Measurements from ENCODE around the gene ARRB1.
"Not testable (repeated sequence)": the region's sequence is repeated elsewhere in the genome, so short reads cannot be mapped to it uniquely, and the experiment has no call there.

ARRB1 gene

DNA sequence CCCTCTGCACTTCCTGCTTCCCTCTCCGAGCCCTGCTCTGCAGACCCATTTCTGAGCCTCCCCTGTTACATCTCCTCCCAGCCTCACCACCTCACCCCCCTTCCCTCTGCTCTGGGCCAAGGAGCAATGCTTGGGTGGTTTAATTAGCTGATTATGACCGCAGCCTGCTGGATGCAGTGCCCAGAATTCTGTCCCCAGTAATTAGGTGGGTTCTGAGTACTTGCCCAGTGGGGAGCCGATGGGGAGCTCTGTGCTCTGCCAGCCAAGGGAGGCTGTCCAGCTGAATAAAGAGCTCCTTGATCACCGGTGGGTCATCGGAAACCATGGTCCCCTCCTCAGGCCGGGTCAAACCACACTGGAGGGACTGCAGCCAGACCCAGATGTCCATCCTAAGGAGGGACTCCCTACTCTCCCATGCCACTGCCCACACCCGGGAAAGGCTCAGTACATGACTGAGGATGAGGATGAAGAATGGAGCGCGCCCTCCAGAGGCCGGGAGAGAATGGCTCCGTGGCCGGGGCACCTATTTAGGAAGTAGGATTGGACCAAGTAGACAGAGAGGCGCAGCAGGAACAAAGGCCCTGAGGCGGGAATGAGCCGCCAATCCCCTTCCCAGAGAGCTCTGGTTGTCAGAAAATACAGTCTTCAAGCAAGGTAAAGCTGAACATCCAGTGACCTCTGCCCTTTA is 9.1 kb downstream of the ARRB1 start:
- DNase-seq = no peak

DNA sequence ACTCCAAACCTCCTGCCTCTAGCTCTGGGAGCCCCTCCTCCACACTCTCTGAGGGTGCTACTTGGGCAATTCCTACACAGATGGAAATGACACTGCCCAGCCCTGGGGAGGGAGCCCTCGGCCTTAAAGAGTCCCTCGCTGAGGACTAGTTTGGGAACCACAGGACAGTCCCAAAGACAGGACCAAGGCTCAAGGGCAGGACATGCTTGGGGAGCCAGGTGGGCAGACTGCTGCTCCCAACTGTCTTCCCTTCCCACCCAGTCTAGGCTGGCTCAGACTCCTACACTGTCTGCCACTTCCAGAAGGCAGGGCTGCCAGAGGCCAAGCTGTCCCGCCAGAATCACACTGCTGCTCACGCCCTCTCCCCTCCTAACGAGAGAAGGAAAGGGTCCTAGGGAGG is 9.8 kb downstream of the ARRB1 start:
- DNase-seq = no peak

DNA sequence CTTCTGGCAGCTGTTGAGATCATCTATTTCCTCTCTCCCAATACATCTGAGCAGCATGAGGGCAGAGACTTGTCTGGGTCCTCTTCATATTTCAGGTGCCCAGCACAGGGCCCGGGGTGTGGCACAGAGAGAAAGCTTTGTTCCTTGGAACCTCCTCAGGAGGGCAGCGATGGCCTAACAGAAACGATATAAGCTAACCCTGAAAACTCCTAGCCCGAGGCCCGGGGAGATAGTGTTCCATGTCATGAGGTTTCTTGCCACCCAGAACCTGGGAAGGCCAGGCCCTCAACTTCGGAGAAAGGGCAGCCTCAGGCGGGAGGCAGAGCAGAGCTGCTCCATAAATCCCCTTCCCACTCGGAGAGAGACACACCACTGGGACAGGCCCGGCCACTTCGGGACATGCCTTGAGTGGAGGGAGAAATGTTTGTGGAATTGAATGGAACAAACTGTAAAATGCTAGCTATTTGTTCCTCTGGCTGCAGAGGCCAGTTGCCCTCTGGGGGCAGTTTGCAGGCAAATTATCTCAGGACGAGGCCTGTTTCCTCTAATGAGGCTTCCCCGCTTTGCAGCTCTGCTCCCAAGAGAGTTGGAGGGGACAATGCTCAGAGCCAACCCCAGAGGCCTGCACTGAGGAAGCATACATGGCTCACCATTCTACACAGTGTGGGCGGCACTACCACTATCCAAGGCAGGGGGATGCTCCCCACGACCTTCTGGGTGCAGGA is 11.6 kb downstream of the ARRB1 start:
- DNase-seq = no peak

DNA sequence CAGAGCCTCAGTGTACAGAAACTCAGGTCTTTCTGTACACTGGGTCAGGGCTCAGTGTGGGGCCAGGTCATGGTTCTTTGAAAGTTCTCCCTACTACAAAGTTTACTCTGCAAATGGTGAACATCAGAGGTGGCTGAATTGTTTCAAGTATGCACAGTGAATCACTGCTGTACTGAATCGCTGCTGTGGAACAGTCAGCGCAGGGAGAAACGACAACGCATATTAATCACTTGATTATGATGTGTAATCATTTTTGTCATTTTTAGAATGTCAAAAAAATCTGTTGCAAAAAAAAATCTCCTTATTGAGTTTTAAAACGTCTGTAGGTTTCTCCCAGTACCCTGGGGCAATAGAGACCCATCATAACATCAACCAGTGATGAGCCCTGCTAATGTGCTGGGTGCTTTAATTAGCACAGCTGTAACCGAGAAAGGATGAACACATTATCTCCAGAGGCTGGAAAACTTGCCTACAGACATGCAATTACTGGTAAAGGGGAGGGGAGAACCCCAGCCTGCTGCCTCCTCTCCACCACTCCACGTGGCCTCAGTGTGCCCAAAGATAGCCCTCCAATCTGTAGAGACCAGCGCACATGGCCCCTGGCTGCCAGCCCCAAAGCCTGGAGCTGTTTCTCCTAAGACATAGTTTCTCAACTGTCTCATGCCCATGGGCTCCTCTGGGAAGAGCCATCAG is 12.8 kb downstream of the ARRB1 start:
- DNase-seq = no peak

DNA sequence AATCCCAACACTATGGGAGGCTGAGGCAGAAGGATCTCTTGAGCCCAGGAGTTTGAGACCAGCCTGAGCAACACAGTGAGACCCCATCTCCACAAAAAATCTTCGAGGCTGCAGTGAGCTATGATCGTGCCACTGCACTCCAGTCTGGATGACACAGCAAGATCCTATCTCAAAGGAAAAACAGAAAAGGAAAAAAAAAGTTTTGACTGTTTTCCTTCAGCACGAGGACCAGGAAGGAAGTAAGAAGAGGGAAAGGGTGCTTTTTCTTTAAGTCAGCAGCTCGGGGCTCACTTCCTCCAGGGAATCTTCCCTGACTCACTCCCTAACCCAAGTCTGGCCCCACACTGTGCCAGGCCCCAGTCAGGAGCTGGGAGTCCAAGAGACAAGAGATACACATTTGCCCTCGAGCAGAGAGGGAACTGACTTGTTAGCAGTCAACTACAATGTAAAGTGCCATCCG is 14.2 kb downstream of the ARRB1 start:
- no peak for DNase-seq

DNA sequence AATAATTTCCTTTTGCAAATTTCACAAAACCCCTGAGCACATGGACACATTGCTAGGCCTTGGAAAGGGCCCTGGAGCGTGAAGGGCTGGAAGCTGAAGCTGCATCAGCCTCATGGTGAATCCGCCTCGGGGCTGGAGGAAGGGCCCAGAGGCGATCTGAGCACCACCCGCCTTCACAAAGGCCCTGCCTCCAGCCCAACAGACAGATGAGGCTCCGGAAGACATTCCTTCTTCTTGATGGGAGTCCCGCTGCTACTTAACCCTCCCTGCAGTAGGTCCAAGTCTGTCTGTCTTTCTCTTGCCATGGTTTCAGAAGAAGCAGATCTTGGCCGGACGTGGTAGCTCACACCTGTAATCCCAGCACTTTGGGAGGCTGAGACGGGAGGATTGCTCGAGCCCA is 16.5 kb downstream of the ARRB1 start:
- no peak for DNase-seq

DNA sequence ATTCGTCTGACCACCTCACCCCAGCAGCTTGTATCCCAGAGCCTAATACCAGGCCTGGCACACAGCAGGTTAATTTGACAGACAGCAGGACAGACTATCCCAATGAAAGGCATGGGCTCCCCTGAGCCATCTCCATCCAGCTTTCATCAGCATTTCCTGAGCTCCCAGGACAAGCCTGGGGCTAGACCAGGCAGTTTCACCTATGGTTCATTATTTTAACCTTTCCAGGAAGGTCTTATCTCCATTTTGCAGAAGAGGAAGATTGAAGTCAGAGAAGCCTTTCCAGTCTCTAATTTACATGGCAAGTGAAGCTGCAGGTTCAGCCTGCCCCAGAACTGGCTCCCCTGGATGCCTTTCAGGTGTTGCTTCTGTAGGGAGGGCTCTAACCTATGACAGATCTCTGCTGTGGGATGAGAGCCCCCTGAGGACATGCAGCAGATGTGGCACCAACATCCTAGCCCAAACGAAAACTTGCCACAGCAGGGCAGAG is 17.0 kb downstream of the ARRB1 start:
- no peak for DNase-seq

DNA sequence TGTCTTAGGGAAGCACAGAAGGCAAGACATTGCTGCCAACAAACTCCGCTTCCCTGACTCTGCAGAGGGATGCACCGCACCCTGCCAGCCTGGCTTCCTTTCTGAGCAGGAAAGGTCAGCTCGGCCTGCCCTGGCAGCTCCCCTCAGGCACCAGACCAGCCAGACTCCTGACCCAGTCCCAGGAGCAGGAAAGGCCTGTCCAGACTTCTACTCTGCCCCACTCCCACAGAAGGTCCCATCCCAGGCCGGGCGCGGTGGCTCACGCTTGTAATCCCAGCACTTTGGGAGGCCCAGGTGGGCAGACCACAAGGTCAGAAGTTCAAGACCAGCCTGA is 17.7 kb downstream of the ARRB1 start:
- no peak for DNase-seq

DNA sequence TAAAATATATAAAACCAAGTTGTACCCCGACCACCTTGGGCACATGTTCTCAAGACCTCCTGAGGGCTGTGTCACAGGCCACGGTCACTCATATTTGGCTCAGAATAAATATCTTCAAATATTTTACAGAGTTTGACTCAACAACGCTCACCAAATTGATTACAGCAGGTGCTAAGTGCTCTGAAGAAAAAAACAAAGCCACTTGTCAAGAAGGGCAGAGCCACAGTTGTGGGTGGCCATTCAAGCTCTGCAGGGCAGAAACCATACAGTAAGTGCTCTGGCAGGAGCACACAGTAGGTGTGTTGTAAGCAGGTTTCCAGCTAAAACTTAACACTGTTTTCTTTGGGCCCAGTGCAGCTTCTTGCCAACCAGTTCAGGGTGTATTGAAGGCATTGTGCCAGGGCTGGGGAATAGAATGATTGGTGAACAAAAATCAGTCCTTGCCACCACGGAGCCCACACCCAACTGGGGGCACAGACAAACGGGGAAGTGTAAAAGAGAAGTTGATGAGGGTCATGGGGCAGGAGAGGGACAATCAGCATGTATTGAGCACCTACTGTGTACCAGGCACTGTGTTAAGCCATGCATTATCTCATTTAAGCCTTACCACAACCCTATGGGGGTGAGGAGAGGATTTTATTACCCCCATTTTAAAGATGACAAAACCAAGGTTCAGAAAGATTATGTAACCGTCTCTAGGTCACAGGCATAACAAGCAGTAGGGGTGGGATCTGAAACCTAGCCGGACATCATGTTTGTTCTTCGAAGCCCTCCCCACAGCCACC is 18.2 kb downstream of the ARRB1 start:
- DNase-seq = no peak

DNA sequence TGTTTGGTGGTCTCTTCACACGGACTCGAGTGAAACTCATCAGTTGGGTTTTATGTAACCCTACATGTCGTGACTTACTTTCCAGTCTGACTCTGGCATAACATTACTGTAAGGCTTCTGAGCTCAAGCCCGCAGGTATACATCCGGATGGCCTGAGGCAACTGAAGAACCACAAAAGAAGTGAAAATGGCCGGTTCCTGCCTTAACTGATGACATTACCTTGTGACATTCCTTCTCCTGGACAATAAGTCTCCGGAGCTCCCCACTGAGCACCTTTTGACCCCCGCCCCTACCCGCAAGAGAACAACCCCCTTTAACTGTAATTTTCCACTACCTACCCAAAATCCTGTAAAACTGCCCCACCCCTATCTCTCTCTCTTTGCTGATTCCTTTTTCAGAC is 19.7 kb downstream of the ARRB1 start:
- not testable (repeated sequence) for DNase-seq

DNA sequence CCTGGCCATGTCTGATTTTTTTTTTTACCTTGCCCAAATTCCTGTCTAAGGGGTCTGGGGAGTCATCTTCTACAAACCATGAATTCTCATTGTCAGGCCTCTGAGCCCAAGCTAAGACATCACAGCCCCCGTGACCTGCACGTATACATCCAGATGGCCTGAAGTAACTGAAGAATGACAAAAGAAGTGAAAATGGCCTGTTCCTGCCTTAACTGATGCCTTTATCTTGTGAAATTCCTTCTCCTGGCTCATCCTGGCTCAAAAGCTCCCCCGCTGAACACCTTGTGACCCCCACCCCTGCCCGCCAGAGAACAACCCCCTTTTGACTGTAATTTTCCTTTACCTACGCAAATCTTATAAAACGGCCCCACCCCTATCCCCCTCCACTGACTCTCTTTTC is 20.2 kb downstream of the ARRB1 start:
- not testable (repeated sequence) for DNase-seq

DNA sequence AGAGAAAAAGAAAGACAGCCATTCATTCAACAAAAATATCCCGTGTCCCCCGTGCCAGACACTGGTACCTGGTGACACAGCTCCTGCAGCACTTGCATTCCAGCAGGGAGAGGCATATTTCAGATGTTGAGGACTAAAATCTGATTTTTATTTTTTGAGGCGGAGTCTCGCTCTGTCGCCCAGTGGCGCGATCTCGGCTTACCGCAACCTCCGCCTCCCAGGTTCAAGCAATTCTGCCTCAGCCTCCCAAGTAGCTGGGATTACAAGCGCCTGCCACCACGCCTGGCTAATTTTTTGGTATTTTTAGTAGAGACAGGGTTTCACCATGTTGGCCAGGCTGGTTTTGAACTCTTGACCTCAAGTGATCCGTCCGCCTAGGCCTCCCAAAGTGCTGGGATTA is 20.6 kb downstream of the ARRB1 start:
- not testable (repeated sequence) for DNase-seq

DNA sequence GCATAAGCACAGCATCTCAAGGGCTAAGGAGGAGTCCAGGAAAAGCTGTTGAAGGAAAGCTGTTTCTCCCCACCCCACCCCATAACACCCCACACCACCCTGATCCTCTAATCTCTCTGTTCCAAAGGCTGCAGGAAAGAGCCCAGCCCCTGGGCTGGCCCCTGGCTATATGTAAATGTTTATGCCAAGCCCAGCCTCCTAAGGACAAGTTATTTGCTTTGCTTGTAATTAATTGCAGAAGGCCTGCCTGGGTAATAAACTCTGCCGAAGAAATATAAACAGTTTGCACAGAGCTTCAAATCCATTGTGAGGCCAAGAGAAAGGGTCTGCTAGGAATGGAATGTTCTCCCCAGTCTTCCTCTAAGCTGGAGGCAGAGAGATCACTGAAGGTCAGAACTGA is 21.2 kb downstream of the ARRB1 start:
- no peak for DNase-seq

DNA sequence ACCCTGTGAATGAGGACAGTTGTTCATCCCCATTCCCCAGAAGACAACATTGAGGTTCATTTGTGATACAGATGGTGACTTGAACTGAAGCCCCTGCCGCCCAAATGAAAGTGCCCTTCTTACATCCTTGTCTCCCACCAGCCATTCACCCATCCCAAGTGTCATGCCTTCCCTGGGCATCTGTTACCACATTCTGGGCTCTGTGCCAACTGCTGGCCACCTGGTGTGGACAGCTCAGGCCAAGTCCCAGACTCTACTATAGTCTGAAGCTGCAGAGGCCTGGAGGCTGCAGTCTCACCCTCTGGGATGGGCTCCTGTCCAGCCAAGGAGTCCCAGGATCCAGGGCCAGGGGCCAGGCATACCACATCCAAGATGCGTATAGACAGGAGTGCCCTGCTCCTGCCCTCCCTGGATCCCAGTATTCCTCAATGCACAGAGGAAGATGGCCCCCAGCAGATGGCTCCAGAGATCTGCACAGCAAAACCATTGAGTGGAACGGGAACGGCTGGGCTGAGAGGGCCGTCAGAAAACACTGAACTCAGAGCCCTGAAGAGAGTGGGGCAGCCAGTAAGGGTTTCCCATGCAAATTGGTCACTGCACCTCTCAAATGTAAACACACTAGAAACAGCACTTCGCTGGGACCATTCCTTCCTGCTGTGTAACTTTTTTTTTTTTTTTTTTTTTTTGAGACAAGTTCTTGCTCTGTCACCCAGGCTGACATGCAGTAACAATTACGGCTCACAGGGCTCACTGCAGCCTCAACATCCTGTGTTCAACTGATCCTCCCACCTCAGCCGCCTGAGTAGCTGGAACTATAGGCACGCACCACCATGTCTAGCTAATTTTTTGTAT is 22.8 kb downstream of the ARRB1 start:
- DNase-seq = peak; percentile 53

DNA sequence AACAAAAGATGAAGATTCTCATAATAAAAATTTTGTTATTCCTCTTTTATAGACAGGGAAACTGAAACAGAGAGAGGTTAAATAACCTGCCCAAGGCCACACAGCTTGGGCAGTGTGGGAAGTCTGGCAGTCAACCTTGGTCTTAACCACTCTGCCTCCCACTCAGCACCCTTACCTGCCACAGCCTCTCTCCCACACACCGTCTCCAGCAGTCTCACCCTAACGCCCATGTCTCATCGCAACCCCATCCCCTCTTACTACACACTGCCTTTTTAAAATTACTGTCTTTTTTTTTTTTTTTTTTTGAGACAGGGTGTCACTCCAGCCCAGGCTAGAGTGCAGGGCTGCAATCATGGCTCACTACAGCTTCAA is 25.0 kb downstream of the ARRB1 start:
- no peak for DNase-seq

DNA sequence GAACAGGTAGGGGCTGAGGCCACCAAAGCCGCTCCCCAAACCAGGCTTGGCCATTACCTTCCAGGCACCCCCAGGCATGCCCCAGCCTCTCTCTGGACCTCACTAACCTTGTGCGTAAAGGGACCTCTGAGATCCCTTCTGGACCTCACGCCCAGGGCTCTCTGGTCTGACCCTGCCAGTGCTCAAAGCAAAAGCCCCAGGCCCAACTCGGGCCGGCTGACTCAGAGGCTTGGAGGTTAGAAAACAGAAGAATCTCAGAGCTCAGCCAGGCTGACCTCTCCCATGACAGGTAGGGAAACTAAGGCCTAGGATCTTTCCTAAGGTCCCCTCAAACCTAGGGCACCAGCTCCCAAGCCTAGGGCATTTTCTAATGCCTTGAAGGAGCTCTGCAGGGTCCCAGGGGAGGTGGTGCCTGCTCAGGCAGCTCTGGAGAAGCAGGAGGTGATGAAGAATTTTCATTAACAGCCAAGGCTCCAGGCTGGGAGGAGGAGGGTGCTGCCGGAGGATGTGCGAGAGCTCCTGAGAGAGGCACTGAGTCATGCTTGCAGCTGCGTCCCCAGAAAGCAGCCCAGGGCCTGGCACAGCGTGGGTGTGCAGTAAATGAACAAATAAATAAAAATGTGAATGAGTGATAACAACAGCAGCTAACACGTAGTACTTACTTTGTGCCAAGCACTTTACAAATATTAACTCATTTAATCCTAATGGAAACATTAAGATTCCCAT is 25.6 kb downstream of the ARRB1 start:
- no peak for DNase-seq

DNA sequence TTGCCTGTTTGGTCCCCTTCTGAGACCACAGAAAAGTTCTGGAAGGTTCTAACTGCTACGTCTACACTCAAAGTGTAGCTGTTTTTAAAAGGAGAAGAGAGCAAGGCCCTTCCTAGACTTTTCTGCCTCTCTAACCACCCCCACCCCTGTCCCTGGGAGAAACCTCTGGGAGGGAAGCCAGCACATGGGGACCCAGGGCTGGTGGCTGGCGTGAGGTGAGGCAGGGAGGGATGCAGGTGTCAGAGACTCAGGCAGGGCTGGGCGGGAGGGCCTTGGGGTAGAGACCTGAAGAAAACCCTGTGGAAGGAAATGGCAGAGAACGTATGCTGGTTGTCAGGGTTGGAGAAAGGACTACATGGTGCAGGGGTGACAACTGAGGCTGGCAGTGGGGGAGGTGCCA is 26.7 kb downstream of the ARRB1 start:
- DNase-seq = no peak

DNA sequence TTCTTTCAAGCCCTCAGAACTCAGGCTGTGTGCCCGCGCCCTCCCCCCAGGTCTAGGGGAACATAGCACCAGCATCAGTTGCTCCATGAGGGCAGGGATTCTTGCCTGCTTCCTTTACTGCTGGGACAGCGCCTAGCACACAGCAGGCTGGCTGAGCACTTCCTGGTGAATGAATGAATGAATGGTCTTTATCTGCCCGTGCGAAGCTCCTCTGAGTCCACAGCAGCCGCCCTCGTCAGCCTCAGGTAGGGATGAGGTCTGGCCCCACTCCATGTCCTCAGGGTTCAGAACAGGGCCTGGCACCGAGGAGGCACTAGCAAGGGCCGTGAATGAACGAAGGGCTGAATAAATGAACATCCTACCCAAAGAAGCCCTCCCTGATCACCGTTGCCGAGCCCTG is 27.3 kb downstream of the ARRB1 start:
- DNase-seq = no peak

DNA sequence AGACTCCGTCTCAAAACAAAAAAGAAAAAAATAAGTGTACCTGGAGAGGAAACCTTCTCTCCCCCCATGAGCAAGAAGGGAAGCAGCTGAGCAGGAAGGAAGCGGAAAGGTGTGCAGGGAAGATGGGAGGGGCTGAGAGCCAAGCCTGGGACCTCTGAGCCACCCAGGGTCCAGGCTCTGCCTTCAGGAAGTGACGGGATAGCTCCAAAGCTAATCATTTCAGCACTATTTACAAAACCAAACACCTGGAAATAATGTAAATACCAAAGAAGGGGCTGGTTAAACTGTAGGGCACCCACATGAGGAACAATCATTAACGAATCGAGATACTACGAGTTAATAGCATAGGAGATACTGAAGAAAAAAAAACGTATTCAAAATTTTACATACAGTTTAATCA is 27.9 kb downstream of the ARRB1 start:
- DNase-seq = no peak

DNA sequence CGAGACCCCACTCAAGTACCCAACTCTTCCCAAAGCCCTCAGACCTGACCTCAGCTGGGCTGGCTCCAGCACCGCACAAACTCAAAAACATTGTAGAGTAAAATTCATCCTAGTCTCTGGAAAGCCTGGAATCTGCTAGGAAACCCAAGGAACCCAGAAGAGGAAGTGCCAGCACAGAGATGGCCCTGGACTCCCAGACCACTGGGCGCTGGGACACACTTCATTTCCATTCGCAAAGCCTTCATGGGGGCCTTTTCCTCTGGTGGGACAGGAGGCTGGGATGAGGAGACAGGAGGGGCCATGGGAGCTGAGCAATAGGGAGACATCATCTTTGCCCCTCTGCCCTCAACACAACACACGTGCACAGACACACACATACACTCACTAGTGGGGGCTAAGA is 30.8 kb downstream of the ARRB1 start:
- no peak for DNase-seq

DNA sequence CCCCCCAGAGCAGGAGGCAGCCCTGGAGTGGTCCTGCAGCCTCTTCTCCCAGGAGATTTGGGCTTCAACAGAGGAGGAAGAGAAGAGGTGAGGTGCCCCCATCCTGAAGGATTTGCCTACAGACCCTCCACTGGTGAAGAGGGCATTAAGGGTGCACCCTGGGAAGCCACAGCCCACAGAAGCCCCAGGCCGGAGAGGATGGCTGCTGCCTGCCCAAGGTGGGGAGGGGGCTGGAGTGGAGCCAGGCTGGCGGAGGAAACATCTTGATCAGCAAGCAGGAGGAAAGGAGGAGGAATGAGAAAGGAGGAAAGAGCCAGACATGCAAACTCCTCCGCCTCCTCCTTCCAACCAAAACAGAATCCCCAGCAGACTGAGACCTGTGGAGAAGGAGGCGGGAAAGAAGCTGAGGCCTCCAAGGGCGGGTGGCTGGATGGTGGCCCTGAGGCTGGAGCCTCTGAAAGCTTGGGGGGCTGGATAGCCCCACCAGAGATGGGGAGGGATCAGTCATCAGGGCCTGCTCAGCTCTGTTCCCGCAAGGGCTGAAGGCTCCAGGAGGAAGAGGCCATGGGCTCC is 31.3 kb downstream of the ARRB1 start:
- DNase-seq = no peak
